PC-3 (cell line): ENCODE data around the gene PTGER2. TPM values are rescaled to one million over a fixed set of nuclear protein-coding genes. Genes with fewer than 3 reads are reported as not detected.

Experiments
- ATAC-seq: fragments of 200-7000 bp; cut with Tn5 transposase; 2 replicates; pipeline ENCODE4 v1.9.1; 2020; ENCODE audit warnings: mild to moderate bottlenecking, moderate library complexity
- BruUV-seq: library from RNA; stranded (reverse); fragments of 400-500 nt; replicated peaks from 2 replicates; lab custom pipeline; 2021; lab: Mats Ljungman, UMichigan
- CTCF ChIA-PET: fragments of 300-600 bp; sonication (Branson Sonifier 250); formaldehyde crosslinking; loops from one replicate; lab custom pipeline; 2022; ENCODE audit warnings: antibody characterized with exemption; lab: Charles Lee
- POLR2A ChIA-PET: fragments of 300-600 bp; sonication (Branson Sonifier 250); formaldehyde crosslinking; loops from one replicate; lab custom pipeline; 2022; ENCODE audit warnings: antibody characterized with exemption; ENCODE audit not compliant: unreplicated experiment; lab: Charles Lee
- DNase-seq: peaks from one replicate; pipeline ENCODE4 v3.0.0-alpha.2; 2015
- H2AFZ ChIP-seq: fragments of 300-600 bp; sonication (generic); 2 replicates; pipeline ENCODE4 v1.6.0; 2016; ENCODE audit warnings: antibody characterized with exemption, low read length
- H3F3A ChIP-seq: fragments of 300-600 bp; sonication (generic); one replicate; pipeline ENCODE4 v1.6.0; 2017; ENCODE audit warnings: antibody characterized with exemption, low read length, control low read depth, mild to moderate bottlenecking; ENCODE audit not compliant: unreplicated experiment
- H3K27ac ChIP-seq: fragments of 300-600 bp; sonication (generic); 2 replicates; pipeline ENCODE4 v1.5.1; 2016; ENCODE audit warnings: mild to moderate bottlenecking, low read length
- H3K27me3 ChIP-seq: fragments of 300-600 bp; sonication (generic); 2 replicates; pipeline ENCODE4 v1.6.1; 2016; ENCODE audit warnings: low read length, mixed read lengths
- H3K36me3 ChIP-seq: fragments of 300-600 bp; sonication (generic); 2 replicates; pipeline ENCODE4 v1.6.1; 2016; ENCODE audit warnings: low read depth, mixed run types, low read length, mixed read lengths
- H3K4me1 ChIP-seq: fragments of 300-600 bp; sonication (generic); 2 replicates; pipeline ENCODE4 v1.5.1; 2016; ENCODE audit warnings: low read length; ENCODE audit not compliant: insufficient read depth
- H3K4me2 ChIP-seq: fragments of 300-600 bp; sonication (generic); 2 replicates; pipeline ENCODE4 v1.6.0; 2016; ENCODE audit warnings: low read length
- H3K4me3 ChIP-seq: fragments of 300-600 bp; sonication (generic); 2 replicates; pipeline ENCODE4 v1.5.1; 2016; ENCODE audit warnings: mild to moderate bottlenecking, low read length, mixed read lengths
- H3K79me2 ChIP-seq: fragments of 300-600 bp; sonication (generic); 2 replicates; pipeline ENCODE4 v1.6.1; 2017; ENCODE audit warnings: low read length, mixed read lengths
- H3K9ac ChIP-seq: fragments of 300-600 bp; sonication (generic); 2 replicates; pipeline ENCODE4 v1.6.0; 2016; ENCODE audit warnings: mild to moderate bottlenecking, low read length
- H3K9me2 ChIP-seq: fragments of 300-600 bp; sonication (generic); replicated peaks from 2 replicates; pipeline ENCODE4 v1.6.1; 2016; ENCODE audit warnings: mixed run types, low read length, mixed read lengths
- H3K9me3 ChIP-seq: fragments of 300-600 bp; sonication (generic); 2 replicates; pipeline ENCODE4 v1.6.1; 2016; ENCODE audit warnings: low read length, mixed read lengths
- H4K20me1 ChIP-seq: fragments of 300-600 bp; sonication (generic); 2 replicates; pipeline ENCODE4 v1.6.1; 2016; ENCODE audit warnings: low read length, mixed read lengths
- CTCF ChIP-seq: fragments of 300-600 bp; sonication (generic); conservative IDR thresholded peaks from 2 replicates; pipeline ENCODE4 v1.5.1; 2017; ENCODE audit warnings: antibody characterized with exemption, low read depth, mild to moderate bottlenecking, low read length
- EZH2 ChIP-seq: fragments of 300-600 bp; sonication (generic); IDR thresholded peaks from one replicate; pipeline ENCODE4 v1.6.1; 2017; ENCODE audit warnings: antibody characterized with exemption, mild to moderate bottlenecking, low read length; ENCODE audit not compliant: unreplicated experiment
- EZH2phosphoT487 ChIP-seq: fragments of 300-600 bp; sonication (generic); IDR thresholded peaks from 2 replicates; pipeline ENCODE4 v1.6.1; 2018; ENCODE audit warnings: mild to moderate bottlenecking, antibody characterized with exemption, low read length, borderline replicate concordance
- intact Hi-C: fragments of 100-400 bp; cut with micrococcal nuclease; formaldehyde crosslinking; loops from 2 replicates; pipeline ENCODE4 v1.9.0; 2023
- total RNA-seq: library from RNA; depleted of rRNA; stranded (reverse); fragments of >200 nt; gene quantifications from 2 replicates; pipeline ENCODE4 v1.2.3, GENCODE V29; 2014

The PTGER2 gene
- total RNA-seq, 1 experiment from 2014 or later, result 4.7 TPM

- Histone ChIP-seq H2AFZ (no peak overlapping the region), H3K27ac (no peak overlapping the region), H3K9ac (no peak overlapping the region), H3K36me3 (no peaks in the 10 kb centered on the region), H3K4me2 (no peak overlapping the region), H3K9me2 (no peaks in the 10 kb centered on the region), H3K9me3 (no peaks in the 10 kb centered on the region), H3K4me3 (no peak overlapping the region), H4K20me1 (no peaks in the 10 kb centered on the region), H3K4me1 (peaks cover 38% of the 10 kb centered on the region), H3K79me2 (no peaks in the 10 kb centered on the region), H3F3A (peaks cover 10% of the 10 kb centered on the region), H3K27me3 (no peaks in the 10 kb centered on the region)
- ChIA-PET CTCF (no interaction called here), POLR2A (no interaction called here)
- intact Hi-C loops, result loop anchor here (2.0 kb wide), 1 partner anchor 29 kb away; no protein-coding TSS in a partner anchor
- no TSS peak for BruUV-seq
- no peak for DNase-seq
- TF ChIP-seq CTCF, result no peak
- no peak for ATAC-seq
Observed at GRCh38 chr14:52329678-52330369, 15.7 kb downstream of the PTGER2 start.

GRCh38 chr14:52332269-52332668 is 18.2 kb downstream of the PTGER2 start:
- H3K4me2 ChIP-seq, result no peak overlapping the region
- H3K9me2 ChIP-seq, result no peaks in the 10 kb centered on the region
- H3F3A ChIP-seq, result peaks cover 5% of the 10 kb centered on the region
- POLR2A ChIA-PET, result no interaction called here
- TF ChIP-seq EZH2phosphoT487 (no peak), EZH2 (no peak), CTCF (no peak)
- intact Hi-C loops, result no loop called here
- no peaks in the 10 kb centered on the region for H3K79me2 ChIP-seq
- no peaks in the 10 kb centered on the region for H4K20me1 ChIP-seq
- CTCF ChIA-PET, result no interaction called here
- ATAC-seq (no peak), DNase-seq (no peak)
- H3K27me3 ChIP-seq, result no peaks in the 10 kb centered on the region
- no TSS peak for BruUV-seq
- no peak overlapping the region for H3K27ac ChIP-seq
- H3K4me3 ChIP-seq, result no peak overlapping the region
- no peaks in the 10 kb centered on the region for H3K36me3 ChIP-seq
- H2AFZ ChIP-seq, result no peak overlapping the region
- peaks cover 29% of the 10 kb centered on the region for H3K4me1 ChIP-seq
- H3K9ac ChIP-seq, result no peak overlapping the region
- H3K9me3 ChIP-seq, result no peaks in the 10 kb centered on the region

GRCh38 chr14:52333108-52333507 is 19.0 kb downstream of the PTGER2 start:
- POLR2A ChIA-PET, result no interaction called here
- Histone ChIP-seq H3K27me3 (no peaks in the 10 kb centered on the region), H3K4me1 (peaks cover 26% of the 10 kb centered on the region), H3K9ac (no peak overlapping the region), H4K20me1 (no peaks in the 10 kb centered on the region), H3K4me3 (no peak overlapping the region), H3K79me2 (no peaks in the 10 kb centered on the region), H3K4me2 (no peak overlapping the region), H3F3A (peaks cover under 1% of the 10 kb centered on the region), H3K9me3 (no peaks in the 10 kb centered on the region), H2AFZ (no peak overlapping the region), H3K27ac (no peak overlapping the region), H3K9me2 (no peaks in the 10 kb centered on the region), H3K36me3 (no peaks in the 10 kb centered on the region)
- CTCF ChIA-PET, result no interaction called here
- BruUV-seq, result no TSS peak
- ATAC-seq (no peak), DNase-seq (no peak)
- intact Hi-C loops, result no loop called here
- TF ChIP-seq EZH2 (no peak), EZH2phosphoT487 (no peak), CTCF (no peak)
